HG03039 (cell line): ENCODE data around the gene CYLD.

ENCODE experiments used
- ATAC-seq: cut with Tn5 transposase; IDR thresholded peaks from one replicate; pipeline ENCODE4 v1.9.1; 2021; ENCODE audit warnings: mild to moderate bottlenecking, moderate library complexity; ENCODE audit not compliant: unreplicated experiment

The CYLD gene

GRCh38 chr16:50737420-50737959, 4.4 kb upstream of the CYLD start:
- no peak for ATAC-seq

- no peak for ATAC-seq
Measured at GRCh38 chr16:50739031-50739430, 2.9 kb upstream of the CYLD start.

DNA sequence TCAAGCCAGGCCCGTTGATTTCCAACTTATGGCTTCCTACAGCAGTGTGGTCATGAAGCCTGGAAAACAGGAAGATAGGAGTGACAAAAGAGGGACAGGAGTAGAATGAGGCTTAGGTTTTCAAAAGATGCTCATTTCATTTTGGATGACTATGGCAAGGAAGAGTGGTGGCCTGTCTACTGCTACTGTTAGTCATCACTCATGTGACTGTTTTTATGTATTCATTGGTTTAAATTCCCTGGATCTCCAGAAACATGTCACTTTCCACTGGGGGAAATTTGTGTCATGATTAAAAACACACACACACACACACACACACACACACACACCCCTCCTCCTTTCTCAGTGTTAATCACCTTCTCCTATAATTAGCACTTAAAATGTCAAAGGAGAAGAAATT, 1.1 kb upstream of the CYLD start:
- ATAC-seq, result no peak

DNA sequence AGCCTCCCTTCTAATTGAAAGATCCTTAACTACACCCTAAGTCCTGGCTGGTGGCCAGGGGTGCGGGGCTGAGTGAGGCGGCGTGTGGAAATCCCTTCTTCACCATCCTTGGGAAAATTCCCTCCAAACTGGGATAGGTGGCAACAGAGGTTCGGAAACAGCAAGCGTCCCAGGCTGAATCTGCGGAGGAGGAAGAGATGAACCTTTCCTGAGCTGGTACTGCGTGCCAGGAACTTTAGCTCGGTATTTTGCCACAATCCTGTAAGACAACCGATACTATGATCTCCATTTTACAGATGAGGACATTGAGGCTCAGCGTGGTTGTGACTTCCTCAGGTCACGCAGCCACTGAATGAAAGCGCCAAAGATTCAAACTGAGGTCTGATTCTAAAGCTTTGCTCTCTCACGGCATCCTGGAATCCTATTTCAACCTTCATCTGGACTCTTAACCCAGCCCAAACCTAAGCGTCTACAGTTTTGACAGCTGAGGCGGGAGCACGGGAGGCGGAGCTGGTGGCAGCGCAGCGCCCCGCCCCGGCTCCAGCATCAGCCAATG, 583 bp upstream of the CYLD start:
- no peak for ATAC-seq

- ATAC-seq, result no peak
Measured at GRCh38 chr16:50742576-50743200, 802 bp downstream of the CYLD start.

DNA sequence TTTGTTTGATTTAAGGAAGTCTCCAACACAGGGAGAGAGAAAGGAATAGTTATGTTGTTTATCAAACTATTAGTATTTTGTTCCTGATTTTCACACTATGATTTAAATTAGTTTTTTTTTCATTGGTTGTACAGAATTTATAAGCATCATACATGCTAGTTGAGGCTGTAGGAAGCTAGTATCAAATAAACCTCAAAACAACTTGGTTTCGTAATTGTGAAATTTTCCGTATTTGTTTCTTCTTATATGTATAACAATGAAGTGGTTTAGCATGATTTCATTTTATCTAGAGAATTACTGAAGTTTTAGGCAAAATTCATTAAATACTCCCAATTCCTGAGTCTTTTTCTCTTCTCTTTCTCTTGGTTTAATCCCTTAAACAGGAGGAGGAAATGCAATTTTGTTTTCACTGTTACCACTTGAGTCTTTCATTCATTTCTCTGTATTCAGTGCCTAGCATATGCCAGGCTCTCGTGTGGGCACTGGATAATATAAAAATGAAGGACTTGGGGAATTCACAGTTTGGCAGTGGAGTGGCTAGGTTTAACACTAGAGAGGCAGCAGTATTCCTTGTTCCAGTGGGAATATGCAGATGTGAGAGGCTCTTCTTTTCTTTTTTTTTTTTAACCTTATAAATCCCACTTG, 1.8 kb downstream of the CYLD start:
- no peak for ATAC-seq

GRCh38 chr16:50744881-50745280, 3.0 kb downstream of the CYLD start:
- ATAC-seq, result no peak

- no peak for ATAC-seq
Measured at GRCh38 chr16:50745940-50746339, 4.1 kb downstream of the CYLD start.

DNA sequence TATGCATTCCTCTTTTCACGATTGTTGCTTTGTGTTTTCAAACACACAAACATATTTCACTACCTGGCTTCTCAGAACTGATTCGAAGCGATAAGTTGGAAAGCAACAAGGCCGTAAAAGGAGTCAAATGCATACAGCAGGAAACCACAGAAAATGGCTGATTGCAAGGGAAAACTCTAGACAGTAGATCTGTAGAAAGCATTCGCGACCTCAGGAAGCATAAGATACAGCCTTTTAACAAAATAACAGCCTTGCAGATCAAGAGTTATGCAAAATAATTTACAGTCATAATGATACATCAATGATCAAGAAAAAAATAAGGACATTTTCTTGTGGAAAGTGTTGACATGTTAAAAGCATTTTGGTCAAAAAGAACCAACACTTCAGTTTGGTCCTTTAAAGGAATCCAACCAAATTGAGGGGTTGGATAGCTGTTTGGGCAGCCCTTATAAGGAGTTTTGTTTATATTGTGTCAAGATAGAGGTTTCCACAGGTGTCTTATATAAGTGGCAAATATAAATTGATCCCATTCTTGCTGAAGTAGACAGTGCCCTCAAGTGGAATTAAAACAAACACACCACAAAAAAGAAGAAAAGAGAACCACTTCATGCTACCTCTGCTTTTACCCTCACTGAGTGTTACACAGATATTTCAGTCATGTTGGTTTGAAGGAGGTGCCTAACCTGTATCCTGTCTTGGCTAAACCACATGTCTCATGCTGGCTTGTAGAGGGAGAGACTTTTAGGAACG, 5.5 kb downstream of the CYLD start:
- no peak for ATAC-seq

- ATAC-seq, result no peak
Measured at GRCh38 chr16:50751528-50751927, 9.6 kb downstream of the CYLD start.

GRCh38 chr16:50752471-50753235, 10.8 kb downstream of the CYLD start:
- ATAC-seq, result no peak

DNA sequence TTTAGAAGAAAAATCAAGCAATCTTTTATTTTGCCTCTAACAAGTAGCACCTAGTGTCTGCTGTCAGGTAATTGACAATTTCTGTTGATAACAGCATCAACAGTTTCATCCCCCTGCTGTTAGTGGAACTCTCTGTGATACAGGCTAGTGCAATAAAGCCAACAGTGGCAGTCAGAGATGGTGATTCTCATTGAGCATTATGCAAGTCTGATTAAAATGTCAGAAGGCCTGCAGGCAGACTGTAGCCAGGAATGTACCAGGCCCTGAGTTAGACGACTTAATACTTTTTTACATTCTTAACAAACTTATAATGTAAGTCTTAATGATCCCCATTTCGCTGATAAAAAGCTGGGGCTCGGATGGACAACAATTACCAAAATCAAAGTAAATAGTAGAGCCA, 14.6 kb downstream of the CYLD start:
- no peak for ATAC-seq

- ATAC-seq, result no peak
Measured at GRCh38 chr16:50761267-50761666, 19.4 kb downstream of the CYLD start.

- no peak for ATAC-seq
Measured at GRCh38 chr16:50762241-50762640, 20.4 kb downstream of the CYLD start.

- no peak for ATAC-seq
Measured at GRCh38 chr16:50763211-50763610, 21.3 kb downstream of the CYLD start.

- ATAC-seq, result no peak
Measured at GRCh38 chr16:50765260-50765659, 23.4 kb downstream of the CYLD start.

DNA sequence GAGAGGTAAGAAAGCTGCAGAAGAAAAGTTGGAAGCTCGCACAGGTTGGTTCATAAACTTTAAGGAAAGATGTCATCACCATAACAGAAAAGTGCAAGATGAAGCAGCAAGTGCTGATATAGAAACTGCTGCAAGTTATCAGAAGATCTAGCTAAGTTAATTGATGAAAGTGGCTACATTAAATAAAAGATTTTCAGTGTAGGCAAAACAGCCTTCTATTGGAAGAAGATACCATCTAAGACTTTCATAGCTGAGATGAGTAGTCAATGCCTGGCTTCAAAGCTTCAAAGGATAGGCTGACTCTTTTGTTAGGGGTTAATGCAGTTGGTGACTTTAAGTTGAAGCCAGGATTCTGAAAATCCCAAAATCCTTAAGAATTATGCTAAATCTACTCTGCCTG, 24.0 kb downstream of the CYLD start:
- no peak for ATAC-seq

- no peak for ATAC-seq
Measured at GRCh38 chr16:50767197-50767596, 25.3 kb downstream of the CYLD start.

DNA sequence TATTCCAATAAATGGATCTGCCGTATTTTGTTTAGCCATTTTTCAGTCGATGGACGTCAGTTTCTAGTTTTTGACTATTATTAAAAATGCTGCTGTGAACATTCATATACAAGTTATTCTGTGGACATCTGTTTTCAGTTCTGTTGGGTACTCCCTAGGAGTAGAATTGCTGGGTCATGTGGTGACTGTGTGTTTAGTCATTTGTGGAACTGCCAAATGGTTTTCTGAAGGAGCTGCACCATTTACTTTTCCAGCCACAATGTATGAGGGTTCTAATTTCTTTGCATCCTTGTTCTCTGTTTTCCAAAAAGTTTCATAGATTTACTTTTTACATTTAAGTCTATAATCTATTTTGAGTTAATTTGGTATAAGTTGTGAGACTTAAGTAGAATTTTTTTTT, 29.5 kb downstream of the CYLD start:
- ATAC-seq, result no peak

DNA sequence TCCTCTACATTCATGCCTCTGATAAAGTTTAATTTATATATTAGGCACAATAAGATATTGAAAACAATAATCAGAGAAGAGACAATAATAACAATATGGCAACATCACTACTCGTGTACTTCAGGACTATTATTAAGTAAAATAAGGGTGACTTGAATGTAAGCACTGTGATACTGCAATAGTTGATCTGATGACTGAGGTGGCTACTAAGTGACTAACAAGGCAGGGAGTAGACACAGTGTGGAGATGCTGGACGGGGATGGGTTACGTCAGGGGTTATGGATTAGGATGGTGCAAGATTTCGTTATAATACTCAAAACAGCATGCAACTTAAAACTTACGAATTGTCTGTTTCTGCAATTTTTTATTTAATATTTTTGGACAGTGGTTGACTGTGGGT, 32.5 kb downstream of the CYLD start:
- ATAC-seq, result no peak

DNA sequence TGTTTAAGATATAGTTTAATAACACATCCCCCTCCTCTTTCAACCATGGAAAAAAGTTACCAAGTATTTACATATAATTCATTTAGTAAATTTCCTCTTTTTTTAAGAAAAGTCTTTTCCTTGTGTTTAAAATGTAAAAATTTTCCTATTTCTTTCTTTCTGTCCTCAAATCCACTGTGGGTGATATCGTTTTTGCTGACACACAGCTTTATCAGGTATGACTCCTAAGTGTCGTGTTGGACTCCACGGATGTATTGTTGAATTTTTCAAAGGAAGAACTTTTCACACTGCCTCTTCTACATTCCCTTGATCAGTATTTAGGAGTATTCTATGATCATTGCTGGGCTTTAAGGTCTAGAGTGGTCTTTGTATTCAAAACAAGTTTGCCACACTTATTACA, 33.1 kb downstream of the CYLD start:
- ATAC-seq, result no peak
